ENCODE data around the gene CMIP. TPM values are rescaled to one million over a fixed set of nuclear protein-coding genes. Genes with fewer than 3 reads are reported as not detected.

Gene CMIP
- total RNA-seq, 1 experiment from 2014 or later: 25.7 TPM

GRCh38 chr16:81562926-81563325, 118.3 kb downstream of the CMIP start:
- no TSS peak for BruUV-seq (replicated peaks)
- POLR2A ChIA-PET (ENCODE audit: unreplicated experiment): no interaction called here
- peaks cover 29% of the 10 kb centered on the region for H3K4me1 ChIP-seq (ENCODE audit: insufficient read depth, low read length)

DNA sequence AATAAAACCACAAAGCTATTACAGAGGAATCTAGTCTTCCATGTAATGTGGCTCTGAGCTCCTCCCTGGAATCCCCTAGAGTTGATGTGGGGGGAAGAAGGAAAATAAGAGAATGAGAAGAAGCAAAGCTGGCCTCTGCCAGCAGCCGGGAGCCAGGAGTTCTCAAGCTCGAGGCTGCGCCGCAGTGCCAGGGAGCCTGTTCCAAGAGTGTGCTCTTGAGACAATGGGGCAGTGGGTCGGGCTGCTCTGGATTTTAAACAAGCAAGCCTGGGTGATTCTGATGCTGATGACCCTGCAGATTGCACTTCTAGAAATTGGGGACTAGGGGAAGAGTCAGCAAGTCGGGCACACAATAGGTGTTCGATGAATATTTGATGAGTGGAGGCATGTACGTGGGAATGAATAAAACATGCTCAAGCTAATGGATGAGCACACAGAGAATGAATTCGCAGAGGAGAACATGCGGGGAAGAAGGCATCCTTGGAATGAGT, 119.9 kb downstream of the CMIP start:
- no peaks in the 10 kb centered on the region for H3K27me3 ChIP-seq (ENCODE audit: low read length)
- no peaks in the 10 kb centered on the region for H4K20me1 ChIP-seq (ENCODE audit: low read length)
- DNase-seq: no peak
- intact Hi-C loops (cut with micrococcal nuclease): no loop called here
- no peak overlapping the region for H2AFZ ChIP-seq (ENCODE audit: low read length)
- H3K4me1 ChIP-seq (ENCODE audit: insufficient read depth, low read length): peaks cover 32% of the 10 kb centered on the region
- no peak for ATAC-seq
- no peak overlapping the region for H3K9ac ChIP-seq (ENCODE audit: low read length)
- H3K9me3 ChIP-seq (ENCODE audit: low read length): no peaks in the 10 kb centered on the region
- H3K4me2 ChIP-seq (ENCODE audit: low read length): no peak overlapping the region
- no peaks in the 10 kb centered on the region for H3F3A ChIP-seq (ENCODE audit: low read length, unreplicated experiment)
- CTCF ChIA-PET: no interaction called here
- no peak overlapping the region for H3K4me3 ChIP-seq (ENCODE audit: low read length)
- no TSS peak for BruUV-seq (replicated peaks)
- TF ChIP-seq EZH2phosphoT487 (IDR thresholded peaks at IDR 0.05; ENCODE audit: borderline replicate concordance, low read length) (no peak), CTCF (conservative IDR thresholded peaks at IDR 0.05; ENCODE audit: low read depth, low read length) (no peak), EZH2 (IDR thresholded peaks at IDR 0.05; ENCODE audit: low read length, unreplicated experiment) (no peak)
- H3K79me2 ChIP-seq (ENCODE audit: low read length): peaks cover 98% of the 10 kb centered on the region
- peaks cover 6% of the 10 kb centered on the region; the same call in 1 of the 2 replicates for H3K36me3 ChIP-seq (ENCODE audit: low read depth, low read length)
- POLR2A ChIA-PET (ENCODE audit: unreplicated experiment): no interaction called here
- H3K27ac ChIP-seq (ENCODE audit: low read length): no peak overlapping the region
- no peaks in the 10 kb centered on the region for H3K9me2 ChIP-seq (replicated peaks; ENCODE audit: low read length)

More at GRCh38 chr16:81562926-81563325, 118.3 kb downstream of the CMIP start:
- Histone ChIP-seq H3K9me2 (replicated peaks; ENCODE audit: low read length) (no peaks in the 10 kb centered on the region), H3K4me2 (ENCODE audit: low read length) (no peak overlapping the region), H3K79me2 (ENCODE audit: low read length) (peaks cover 98% of the 10 kb centered on the region), H3K27ac (ENCODE audit: low read length) (no peak overlapping the region), H4K20me1 (ENCODE audit: low read length) (0 out of 2 replicates have a peak, but pooled peaks cover 5% of the 10 kb centered on the region), H2AFZ (ENCODE audit: low read length) (no peak overlapping the region), H3K9me3 (ENCODE audit: low read length) (no peaks in the 10 kb centered on the region), H3K36me3 (ENCODE audit: low read depth, low read length) (0 out of 2 replicates have a peak, but pooled peaks cover 5% of the 10 kb centered on the region), H3K27me3 (ENCODE audit: low read length) (no peaks in the 10 kb centered on the region), H3K4me3 (ENCODE audit: low read length) (no peak overlapping the region), H3F3A (ENCODE audit: low read length, unreplicated experiment) (no peaks in the 10 kb centered on the region), H3K9ac (ENCODE audit: low read length) (no peak overlapping the region)
- CTCF ChIA-PET: no interaction called here
- ATAC-seq: no peak
- no peak for DNase-seq
- TF ChIP-seq EZH2phosphoT487 (IDR thresholded peaks at IDR 0.05; ENCODE audit: borderline replicate concordance, low read length): no peak
- TF ChIP-seq CTCF (conservative IDR thresholded peaks at IDR 0.05; ENCODE audit: low read depth, low read length): no peak
- TF ChIP-seq EZH2 (IDR thresholded peaks at IDR 0.05; ENCODE audit: low read length, unreplicated experiment): no peak
- intact Hi-C loops (cut with micrococcal nuclease): no loop called here

DNA sequence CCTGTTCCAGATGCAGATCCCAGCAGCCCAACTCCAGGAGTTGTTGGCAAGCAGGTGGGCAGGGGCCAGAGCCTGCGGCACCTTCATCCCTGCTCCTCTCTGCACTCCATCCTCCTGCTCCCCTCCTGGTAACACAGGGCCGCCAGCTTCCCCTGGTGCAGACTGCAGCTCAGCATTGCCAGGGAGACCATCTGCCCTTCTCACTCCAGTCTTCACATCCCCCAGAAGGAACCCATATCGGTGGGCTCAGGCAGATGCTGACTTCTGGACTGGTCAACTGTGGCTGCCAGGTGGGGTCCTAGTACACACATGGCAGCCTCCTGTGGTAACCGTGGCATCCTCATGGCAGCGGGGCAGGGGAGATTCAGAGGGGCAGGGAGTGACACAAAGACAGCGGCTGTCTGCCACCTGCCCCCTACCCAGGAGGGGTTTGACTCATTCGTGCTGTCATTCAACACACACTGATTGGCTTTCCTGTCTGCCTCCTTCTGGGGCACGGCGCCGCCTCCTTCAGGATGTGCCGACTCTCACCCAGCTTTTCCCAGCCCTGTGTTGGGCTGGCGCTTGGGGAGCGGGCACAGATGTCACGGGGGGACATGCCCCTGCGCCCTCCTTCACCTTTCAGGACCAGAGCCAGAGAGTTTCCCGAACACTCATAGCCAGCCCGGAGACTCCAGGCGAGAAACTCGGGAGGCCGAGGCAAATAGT, 120.9 kb downstream of the CMIP start:
- no peaks in the 10 kb centered on the region for H3K9me3 ChIP-seq (ENCODE audit: low read length)
- H3K4me1 ChIP-seq (ENCODE audit: insufficient read depth, low read length): peaks cover 27% of the 10 kb centered on the region
- intact Hi-C loops (cut with micrococcal nuclease): no loop called here
- no peak overlapping the region for H3K27ac ChIP-seq (ENCODE audit: low read length)
- H2AFZ ChIP-seq (ENCODE audit: low read length): no peak overlapping the region
- no peak overlapping the region for H3K4me3 ChIP-seq (ENCODE audit: low read length)
- no peaks in the 10 kb centered on the region for H3K9me2 ChIP-seq (replicated peaks; ENCODE audit: low read length)
- no TSS peak for BruUV-seq (replicated peaks)
- H3F3A ChIP-seq (ENCODE audit: low read length, unreplicated experiment): no peaks in the 10 kb centered on the region
- ATAC-seq (no peak), DNase-seq (no peak)
- no peaks in the 10 kb centered on the region for H3K27me3 ChIP-seq (ENCODE audit: low read length)
- no peak overlapping the region for H3K4me2 ChIP-seq (ENCODE audit: low read length)
- no peaks in the 10 kb centered on the region for H4K20me1 ChIP-seq (ENCODE audit: low read length)
- TF ChIP-seq CTCF (conservative IDR thresholded peaks at IDR 0.05; ENCODE audit: low read depth, low read length) (no peak), EZH2phosphoT487 (IDR thresholded peaks at IDR 0.05; ENCODE audit: borderline replicate concordance, low read length) (no peak), EZH2 (IDR thresholded peaks at IDR 0.05; ENCODE audit: low read length, unreplicated experiment) (no peak)
- H3K9ac ChIP-seq (ENCODE audit: low read length): no peak overlapping the region
- peaks cover 100% of the 10 kb centered on the region for H3K79me2 ChIP-seq (ENCODE audit: low read length)
- peaks cover 10% of the 10 kb centered on the region; the same call in 1 of the 2 replicates for H3K36me3 ChIP-seq (ENCODE audit: low read depth, low read length)
- POLR2A ChIA-PET (ENCODE audit: unreplicated experiment): no interaction called here
- CTCF ChIA-PET: no interaction called here
